Stimulated activated CD8-positive, alpha-beta memory T cell treated with anti-CD3 and anti-CD28 coated beads, Interleukin-12 subunit alpha, Interleukin-12 subunit beta, amount 100 ng/mL, for 4 hours (primary cell): Measurements from ENCODE around the gene MARCO.
"Not testable (repeated sequence)": the region's sequence is repeated elsewhere in the genome, so short reads cannot be mapped to it uniquely, and the experiment has no call there.

Experiments used
- DNase-seq: peaks from one replicate; pipeline ENCODE4 v3.0.0-alpha.2; 2020; ENCODE audit warnings: low read depth

The MARCO gene

GRCh38 chr2:118929059-118929458 is 12.9 kb upstream of the MARCO start:
- DNase-seq = no peak

GRCh38 chr2:118932949-118933348 is 9.0 kb upstream of the MARCO start:
- no peak for DNase-seq

GRCh38 chr2:118936306-118936705 is 5.7 kb upstream of the MARCO start:
- DNase-seq = no peak

GRCh38 chr2:118936936-118937335 is 5.1 kb upstream of the MARCO start:
- DNase-seq = no peak

GRCh38 chr2:118937817-118938216 is 4.2 kb upstream of the MARCO start:
- no peak for DNase-seq

- DNase-seq = no peak
Observed at GRCh38 chr2:118939994-118940393, 2.0 kb upstream of the MARCO start.

GRCh38 chr2:118940486-118941120 is 1.4 kb upstream of the MARCO start:
- DNase-seq = no peak

GRCh38 chr2:118943286-118943685 is 1.3 kb downstream of the MARCO start:
- DNase-seq = no peak

- no peak for DNase-seq
Observed at GRCh38 chr2:118945881-118946280, 3.9 kb downstream of the MARCO start.

- DNase-seq = not testable (repeated sequence)
Observed at GRCh38 chr2:118948266-118948665, 6.3 kb downstream of the MARCO start.

- no peak for DNase-seq
Observed at GRCh38 chr2:118954297-118955060, 12.5 kb downstream of the MARCO start.

- no peak for DNase-seq
Observed at GRCh38 chr2:118965737-118966136, 23.7 kb downstream of the MARCO start.

- DNase-seq = no peak
Observed at GRCh38 chr2:118967124-118967880, 25.3 kb downstream of the MARCO start.

GRCh38 chr2:118968042-118968441 is 26.0 kb downstream of the MARCO start:
- DNase-seq = no peak

GRCh38 chr2:118968961-118969733 is 27.2 kb downstream of the MARCO start:
- DNase-seq = no peak

GRCh38 chr2:118969734-118970395 is 27.9 kb downstream of the MARCO start:
- DNase-seq = no peak

- DNase-seq = no peak
Observed at GRCh38 chr2:118970396-118971135, 28.6 kb downstream of the MARCO start.

- no peak for DNase-seq
Observed at GRCh38 chr2:118971245-118972122, 29.5 kb downstream of the MARCO start.

- DNase-seq = no peak
Observed at GRCh38 chr2:118973542-118973951, 31.6 kb downstream of the MARCO start.
